WERI-Rb-1 (cell line): ENCODE data around the gene SPPL2C.
"Not testable (repeated sequence)": the region's sequence is repeated elsewhere in the genome, so short reads cannot be mapped to it uniquely, and the experiment has no call there.

ENCODE experiments used
- DNase-seq: peaks from one replicate; pipeline ENCODE4 v3.0.0-alpha.2; 2020
- H3K27ac ChIP-seq: fragments of 250-450 bp; sonication (Bioruptor Pico); 2 replicates; pipeline ENCODE4 v1.5.1; 2020; ENCODE audit warnings: mild to moderate bottlenecking, moderate library complexity
- H3K27me3 ChIP-seq: fragments of 250-450 bp; sonication (Bioruptor Pico); 2 replicates; pipeline ENCODE4 v1.5.1; 2021; ENCODE audit warnings: mild to moderate bottlenecking, low read depth, moderate library complexity; ENCODE audit not compliant: insufficient read depth, severe bottlenecking
- H3K36me3 ChIP-seq: fragments of 250-450 bp; sonication (Bioruptor Pico); 2 replicates; pipeline ENCODE4 v1.5.1; 2020; ENCODE audit warnings: mild to moderate bottlenecking, moderate library complexity
- H3K4me3 ChIP-seq: 2 replicates; pipeline ENCODE4 v1.5.1; 2011; ENCODE audit warnings: low read depth, mild to moderate bottlenecking, control low read depth, low read length
- H3K9me3 ChIP-seq: fragments of 250-450 bp; sonication (Bioruptor Pico); 2 replicates; pipeline ENCODE4 v1.5.1; 2021; ENCODE audit warnings: mild to moderate bottlenecking, moderate library complexity; ENCODE audit not compliant: severe bottlenecking
- CTCF ChIP-seq: IDR thresholded peaks from 2 replicates; pipeline ENCODE4 v1.5.1; 2011; ENCODE audit warnings: low read depth, mild to moderate bottlenecking, control low read depth, inconsistent platforms, low read length

SPPL2C gene

GRCh38 chr17:45861165-45861564 lies 16.5 kb downstream of the SPPL2C start:
- Histone ChIP-seq H3K9me3 (peaks cover 2% of the 10 kb centered on the region), H3K36me3 (no peaks in the 10 kb centered on the region), H3K27ac (no peak overlapping the region), H3K27me3 (no peaks in the 10 kb centered on the region), H3K4me3 (no peak overlapping the region)
- no peak for DNase-seq
- TF ChIP-seq CTCF: no peak

- H3K27me3 ChIP-seq, H3K36me3 ChIP-seq, DNase-seq, H3K4me3 ChIP-seq, H3K9me3 ChIP-seq, H3K27ac ChIP-seq: not testable (repeated sequence)
Measured at GRCh38 chr17:45862127-45862526, 17.4 kb downstream of the SPPL2C start.

GRCh38 chr17:45863857-45864654 lies 19.4 kb downstream of the SPPL2C start:
- H3K27me3 ChIP-seq: no peaks in the 10 kb centered on the region
- no peak overlapping the region for H3K27ac ChIP-seq
- DNase-seq: no peak
- no peak for TF ChIP-seq CTCF
- peaks cover 2% of the 10 kb centered on the region for H3K9me3 ChIP-seq
- no peak overlapping the region for H3K4me3 ChIP-seq
- H3K36me3 ChIP-seq: no peaks in the 10 kb centered on the region

GRCh38 chr17:45867171-45867570 lies 22.5 kb downstream of the SPPL2C start:
- H3K36me3 ChIP-seq: no peaks in the 10 kb centered on the region
- no peak overlapping the region for H3K4me3 ChIP-seq
- H3K27me3 ChIP-seq: no peaks in the 10 kb centered on the region
- no peak for TF ChIP-seq CTCF
- peaks cover 2% of the 10 kb centered on the region for H3K9me3 ChIP-seq
- no peak for DNase-seq
- H3K27ac ChIP-seq: no peak overlapping the region

GRCh38 chr17:45867702-45868101 lies 23.0 kb downstream of the SPPL2C start:
- no peaks in the 10 kb centered on the region for H3K9me3 ChIP-seq
- no peaks in the 10 kb centered on the region for H3K36me3 ChIP-seq
- H3K27ac ChIP-seq: no peak overlapping the region
- DNase-seq: no peak
- TF ChIP-seq CTCF: no peak
- no peak overlapping the region for H3K4me3 ChIP-seq
- no peaks in the 10 kb centered on the region for H3K27me3 ChIP-seq

GRCh38 chr17:45868276-45868675 lies 23.6 kb downstream of the SPPL2C start:
- H3K27ac ChIP-seq: no peak overlapping the region
- no peak for TF ChIP-seq CTCF
- no peaks in the 10 kb centered on the region for H3K9me3 ChIP-seq
- H3K36me3 ChIP-seq: no peaks in the 10 kb centered on the region
- no peaks in the 10 kb centered on the region for H3K27me3 ChIP-seq
- H3K4me3 ChIP-seq: no peak overlapping the region
- no peak for DNase-seq
